ENCODE results near the gene GRID1.

GRCh38 chr10:86124734-86125133 is 241.9 kb downstream of the GRID1 start:
- no peak for TF ChIP-seq ZNF274 (IDR thresholded peaks at IDR 0.05; ENCODE audit: low read depth, low read length)
- no peak for TF ChIP-seq YY1 (IDR thresholded peaks at IDR 0.05; ENCODE audit: insufficient read depth, insufficient read length)
- no peak for TF ChIP-seq SUZ12 (IDR thresholded peaks at IDR 0.05; ENCODE audit: extremely low read depth, insufficient read depth, insufficient read length)
